Activated CD4-positive, alpha-beta T cell treated with anti-CD3 and anti-CD28 coated beads, Interleukin-2, Interleukin-4, amounts not matched to agents 100 ng/mL and 50 ng/mL, durations not matched to agents 16 hours and 8 hours (primary cell): Measurements from ENCODE around the gene ARHGEF28.

ENCODE experiments used
- DNase-seq: peaks from one replicate; pipeline ENCODE4 v3.0.0-alpha.2; 2020; ENCODE audit warnings: low spot score

The ARHGEF28 gene

DNA sequence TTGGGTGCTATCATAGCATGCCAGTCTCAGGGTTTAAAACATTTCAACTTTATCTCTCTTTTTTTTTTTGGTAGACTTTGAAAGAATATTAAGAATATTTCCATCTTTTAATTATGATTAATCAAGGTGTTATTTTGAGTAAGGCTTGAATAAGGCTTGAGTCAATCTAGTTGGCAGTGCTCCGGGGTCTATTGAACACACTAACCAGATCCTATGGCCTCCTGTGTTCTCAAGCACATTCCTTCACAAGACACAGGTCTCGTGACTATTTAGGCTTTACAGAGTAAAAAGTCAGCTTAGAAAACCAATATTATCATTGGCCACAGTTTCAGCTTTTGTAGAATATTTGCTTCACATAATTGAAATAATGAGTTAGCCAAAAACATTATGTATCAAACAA lies 151.2 kb downstream of the ARHGEF28 start:
- no peak for DNase-seq

DNA sequence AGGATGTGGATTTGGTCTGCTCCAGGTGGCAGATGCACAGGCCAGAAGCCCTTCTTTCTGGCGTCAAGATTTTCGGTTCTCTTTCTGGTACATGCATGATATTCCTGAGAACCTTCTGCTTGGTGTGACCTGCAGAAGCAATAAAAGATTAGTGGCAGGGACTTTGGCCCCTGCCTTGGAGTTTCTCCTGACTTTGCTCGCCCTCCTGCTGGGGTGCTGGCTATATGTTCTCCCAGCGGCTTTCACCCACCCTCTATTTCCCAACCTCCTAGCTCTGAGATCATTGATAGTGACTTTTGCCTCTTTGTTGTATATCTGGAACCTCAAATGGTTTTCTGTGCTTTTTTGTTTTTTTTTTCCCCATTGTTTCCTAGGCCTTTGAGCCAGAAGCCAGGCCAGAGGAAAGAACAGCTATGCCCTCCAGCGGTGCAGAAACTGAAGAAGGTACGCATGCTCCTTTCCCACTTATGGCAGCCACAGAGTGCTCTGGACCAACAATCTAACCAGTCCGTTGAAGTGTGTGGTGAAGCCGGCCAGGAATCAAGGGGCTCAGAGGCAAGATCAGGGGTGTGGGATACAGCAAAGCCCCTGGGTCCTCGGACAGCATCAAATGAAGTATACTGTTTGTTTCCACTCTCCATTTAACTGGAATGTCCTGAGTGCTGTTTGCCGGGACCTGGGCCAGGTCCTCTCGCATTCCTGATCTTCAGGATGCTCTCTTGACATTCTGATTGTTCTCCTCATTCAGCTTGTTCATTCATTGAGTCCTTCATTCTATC lies 154.5 kb downstream of the ARHGEF28 start:
- no peak for DNase-seq

DNA sequence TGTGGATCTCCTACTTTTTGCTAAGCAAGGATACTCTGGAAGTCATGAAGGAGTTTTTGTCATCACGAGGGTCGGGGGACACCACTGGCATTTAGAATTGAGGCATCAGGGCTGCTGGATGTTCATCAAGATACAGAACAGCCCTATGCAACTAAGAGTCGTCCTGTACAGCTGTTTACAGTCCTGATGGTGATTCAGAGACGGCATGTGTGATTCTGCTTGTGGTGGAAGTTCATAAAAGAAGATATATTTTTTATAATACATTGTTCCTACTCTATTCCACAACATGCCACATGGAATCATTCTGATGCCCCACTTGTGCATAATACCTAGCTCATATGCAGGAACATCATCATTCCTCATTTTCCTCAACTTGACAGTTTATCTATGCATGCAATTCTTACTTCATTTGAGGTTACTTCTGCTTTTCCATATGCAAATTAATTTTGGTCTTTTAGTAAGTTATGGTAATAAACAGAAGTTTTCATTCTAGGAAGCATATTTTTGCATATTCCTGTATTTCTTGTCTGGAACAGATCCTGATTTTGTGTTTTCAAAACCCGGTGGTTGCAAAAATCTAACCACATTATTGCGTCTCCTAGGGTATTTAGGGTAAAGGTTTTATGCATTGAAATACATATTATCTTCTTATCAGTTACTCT lies 155.2 kb downstream of the ARHGEF28 start:
- no peak for DNase-seq

DNA sequence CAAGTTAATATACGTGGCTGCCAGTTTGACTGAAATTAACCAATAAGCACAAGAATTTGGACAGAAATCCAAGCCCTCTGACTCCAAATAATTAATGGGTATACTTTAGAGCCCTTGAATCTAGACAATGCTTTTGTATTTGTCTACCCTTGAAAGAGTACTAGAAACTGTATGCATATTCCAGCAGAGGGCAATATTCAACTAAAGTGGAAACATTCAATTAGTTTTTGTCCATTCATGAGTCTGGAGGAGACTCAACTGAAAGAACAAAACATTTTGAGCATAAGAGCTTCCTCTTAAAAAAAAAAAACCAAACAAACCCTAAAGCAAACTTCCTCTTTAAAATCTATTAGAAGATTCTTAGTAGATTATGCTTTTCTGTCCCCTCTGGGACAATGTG lies 157.8 kb downstream of the ARHGEF28 start:
- DNase-seq = no peak

DNA sequence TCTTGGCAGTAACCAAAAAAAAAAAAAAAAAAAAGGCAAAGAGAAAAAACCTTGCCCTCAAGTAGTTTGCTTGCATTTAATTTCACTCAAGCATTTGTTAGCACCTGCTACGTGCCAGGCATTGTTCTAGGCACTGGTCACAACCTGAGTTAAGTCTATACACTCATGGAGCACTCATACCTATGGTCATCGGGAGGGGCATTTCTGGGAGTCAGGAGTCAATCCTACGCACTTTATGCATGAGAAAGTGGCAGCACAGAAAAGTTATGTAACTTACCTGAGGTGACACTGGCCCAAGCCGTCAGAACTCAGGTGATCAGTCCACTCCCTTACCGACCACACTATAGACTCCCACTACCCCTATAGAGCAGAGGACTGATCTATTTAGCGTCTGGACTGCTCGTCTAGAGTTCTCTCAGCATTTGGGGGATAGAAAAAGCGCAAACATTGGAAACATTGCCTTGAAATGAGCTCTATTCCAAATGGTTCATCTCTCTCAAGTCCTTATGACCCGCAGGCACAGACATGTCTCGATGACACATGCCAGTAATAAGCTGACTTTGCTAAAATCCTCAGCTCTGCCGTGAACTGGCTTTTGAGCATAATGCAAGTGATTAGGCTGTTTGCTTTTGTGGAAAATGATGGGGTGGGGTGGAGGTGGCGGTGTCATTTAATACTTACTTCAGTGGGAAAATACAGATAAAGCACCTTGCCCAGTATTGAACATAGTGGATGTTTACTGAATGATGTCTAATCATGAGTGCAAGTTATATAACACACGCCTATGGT lies 160.2 kb downstream of the ARHGEF28 start:
- DNase-seq = no peak

DNA sequence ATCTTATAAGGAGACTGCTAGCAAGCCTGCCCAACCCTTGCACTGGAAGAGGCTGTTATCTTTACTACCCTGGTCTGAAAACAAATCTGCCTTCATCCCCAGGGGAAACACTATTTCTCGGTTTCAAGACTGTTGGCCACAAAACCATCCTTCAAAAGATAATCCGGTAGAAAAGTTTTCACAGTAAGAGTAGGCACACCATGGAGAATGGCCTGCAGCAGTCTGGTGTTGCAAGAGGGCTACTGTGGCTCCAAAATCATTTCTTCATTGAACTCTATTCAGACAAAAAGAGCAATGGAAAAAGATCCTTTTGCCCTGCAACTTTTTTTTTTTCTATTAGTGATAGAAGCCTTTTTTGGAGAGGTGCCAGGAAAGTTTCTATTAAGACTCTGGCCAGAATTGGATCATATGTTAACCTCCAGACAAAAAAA lies 163.9 kb downstream of the ARHGEF28 start:
- no peak for DNase-seq

DNA sequence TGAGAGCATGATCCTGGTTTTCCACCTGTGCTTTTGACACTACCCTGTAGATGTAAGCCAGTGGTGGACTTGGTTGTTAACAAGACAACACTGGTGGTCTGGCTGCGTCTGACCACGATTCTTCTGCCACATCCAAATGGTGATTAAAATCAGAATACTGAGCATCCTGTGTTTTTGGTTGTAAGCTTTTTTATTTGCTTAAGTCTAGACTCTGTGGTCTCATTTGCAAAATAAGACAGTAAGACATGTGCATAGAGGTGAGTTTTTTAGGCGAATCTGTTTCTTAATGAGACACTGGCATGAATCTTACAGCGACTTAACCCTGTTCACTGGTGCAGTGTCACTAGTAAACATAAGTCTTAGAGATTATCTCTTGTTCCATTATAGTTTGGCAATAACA lies 165.4 kb downstream of the ARHGEF28 start:
- DNase-seq = no peak

DNA sequence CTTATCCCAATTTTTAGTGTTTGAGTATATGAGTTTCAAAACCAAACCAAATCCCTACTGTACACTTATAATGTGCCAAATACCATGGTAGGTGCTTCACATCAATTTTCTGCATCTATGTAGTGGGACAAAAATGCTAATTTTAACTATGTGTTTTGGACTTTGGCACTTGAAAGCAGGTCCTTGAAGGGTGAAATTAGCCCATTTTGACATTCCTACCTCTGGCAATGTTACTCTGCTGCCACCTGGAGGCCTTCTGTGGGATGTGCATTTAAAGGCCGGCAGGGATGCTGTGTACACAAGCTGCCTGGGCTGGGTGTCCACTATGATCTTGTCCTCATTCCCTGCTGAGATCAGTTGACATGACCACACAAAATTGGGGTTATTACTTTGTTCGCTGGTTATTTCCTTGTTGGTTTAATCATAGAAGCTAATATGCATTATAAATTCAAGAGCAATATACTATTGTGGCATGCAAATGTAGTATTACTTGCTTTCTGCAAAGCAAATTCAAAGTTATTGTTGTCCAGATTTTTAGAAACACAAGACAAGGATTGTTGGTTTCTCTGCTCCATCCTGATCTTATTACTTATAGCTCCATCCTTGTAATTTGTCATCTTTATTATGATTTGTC lies 166.8 kb downstream of the ARHGEF28 start:
- peak; percentile 73 for DNase-seq

DNA sequence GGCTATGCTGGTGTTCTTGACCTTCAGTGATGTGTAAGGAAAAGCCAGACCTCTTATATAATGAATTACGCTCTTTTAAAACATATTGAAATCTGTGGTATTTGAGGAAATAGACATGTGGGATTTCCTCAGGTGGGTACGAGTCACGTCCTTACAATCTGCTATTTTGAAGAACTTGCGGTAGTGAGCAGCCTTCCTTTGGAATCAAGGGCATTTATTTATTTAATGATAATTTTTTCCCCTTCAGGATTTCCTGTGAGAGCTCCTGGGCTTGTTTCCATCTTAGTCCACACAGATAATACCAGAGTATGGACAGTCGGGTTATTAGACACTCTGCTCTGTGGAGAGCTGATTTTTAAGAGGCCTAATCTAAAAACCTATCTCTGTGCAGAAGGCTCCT lies 167.9 kb downstream of the ARHGEF28 start:
- DNase-seq = no peak

DNA sequence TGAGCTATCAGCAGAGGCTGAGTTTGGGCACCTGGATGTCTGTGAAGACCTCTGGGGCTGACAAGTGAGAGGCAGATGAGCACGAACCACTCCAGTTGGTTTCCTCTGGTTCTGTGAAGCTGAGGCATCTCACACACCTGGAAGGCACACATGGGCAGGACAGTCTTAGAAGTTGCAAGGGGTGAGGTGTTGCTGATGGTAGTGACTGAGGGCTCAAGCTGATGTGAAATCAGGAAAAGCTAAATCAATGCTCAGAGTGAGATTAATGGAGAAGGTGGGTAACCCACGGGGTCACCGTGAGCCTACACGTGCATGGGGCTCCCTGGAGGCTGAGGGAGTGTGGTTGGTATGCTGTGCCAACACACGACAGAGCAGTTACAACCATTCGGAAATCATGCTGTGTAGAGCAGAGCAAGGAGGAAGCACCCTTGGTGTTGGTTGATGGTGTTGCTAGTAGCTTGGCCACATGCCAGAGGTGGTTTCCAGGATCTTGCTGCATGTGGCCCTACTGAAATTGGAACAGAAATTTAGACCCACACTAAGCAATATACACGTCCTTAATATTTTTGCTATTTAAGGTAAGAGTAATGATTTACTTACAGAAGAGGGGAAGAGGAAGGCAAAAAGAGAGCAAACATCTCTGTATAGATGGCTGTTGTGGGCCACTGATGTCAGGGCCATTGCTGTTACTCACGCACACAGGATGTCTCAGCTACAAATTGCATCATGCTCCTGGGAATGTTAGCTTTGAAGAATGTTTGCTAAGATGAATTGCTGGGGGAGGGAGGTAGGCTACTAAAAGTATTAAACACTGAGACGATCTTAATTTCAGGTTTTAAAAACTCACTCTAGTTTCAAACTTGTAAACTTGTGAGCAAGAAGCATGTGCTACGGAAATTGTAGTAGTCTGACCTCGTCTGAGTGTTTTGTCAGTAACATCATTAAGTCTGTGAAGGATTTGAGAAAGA lies 170.5 kb downstream of the ARHGEF28 start:
- DNase-seq = no peak

DNA sequence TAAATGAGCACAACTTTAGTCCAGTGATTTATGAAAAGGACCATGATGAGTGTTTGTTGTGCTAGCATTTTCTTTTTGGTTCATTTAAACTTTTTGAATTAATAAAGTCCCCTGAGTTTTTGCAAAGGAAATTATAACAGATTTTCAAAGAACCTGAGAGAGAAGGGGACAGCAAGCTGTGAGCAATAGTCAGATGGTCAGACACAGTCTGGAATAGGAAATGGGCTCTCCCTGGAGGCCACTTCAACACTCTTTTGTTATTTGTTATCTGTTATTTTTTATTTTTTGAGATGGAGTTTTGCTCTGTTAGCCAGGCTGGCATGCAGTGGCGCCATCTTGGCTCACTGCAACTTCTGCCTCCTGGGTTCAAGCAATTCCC lies 171.1 kb downstream of the ARHGEF28 start:
- no peak for DNase-seq

DNA sequence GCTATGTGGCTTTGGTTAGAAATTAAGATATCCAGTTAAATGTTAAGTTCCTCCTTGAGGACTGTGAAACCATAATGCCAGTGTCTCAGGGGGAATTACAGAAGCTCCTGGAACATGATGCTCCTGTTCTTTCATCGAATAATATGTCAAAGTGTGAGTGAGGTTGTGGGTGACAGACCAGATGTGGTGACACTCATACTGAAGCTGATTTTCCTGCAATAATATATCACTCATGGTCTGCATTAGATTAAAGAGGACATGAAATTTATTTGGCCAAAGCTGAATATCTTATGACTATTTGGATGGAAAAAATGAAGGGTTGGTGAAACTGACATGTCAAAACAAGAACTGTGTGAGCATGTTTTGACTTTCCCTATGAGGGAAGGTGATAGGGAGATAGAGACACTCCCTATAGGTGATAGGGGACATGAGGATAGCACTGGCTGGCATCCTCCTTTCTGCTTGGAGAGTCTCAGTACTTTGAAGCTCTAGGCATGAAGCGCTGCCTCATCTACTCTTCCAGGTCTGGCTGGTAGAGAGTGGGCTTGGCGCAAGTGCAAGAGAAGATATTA lies 173.5 kb downstream of the ARHGEF28 start:
- DNase-seq = no peak

DNA sequence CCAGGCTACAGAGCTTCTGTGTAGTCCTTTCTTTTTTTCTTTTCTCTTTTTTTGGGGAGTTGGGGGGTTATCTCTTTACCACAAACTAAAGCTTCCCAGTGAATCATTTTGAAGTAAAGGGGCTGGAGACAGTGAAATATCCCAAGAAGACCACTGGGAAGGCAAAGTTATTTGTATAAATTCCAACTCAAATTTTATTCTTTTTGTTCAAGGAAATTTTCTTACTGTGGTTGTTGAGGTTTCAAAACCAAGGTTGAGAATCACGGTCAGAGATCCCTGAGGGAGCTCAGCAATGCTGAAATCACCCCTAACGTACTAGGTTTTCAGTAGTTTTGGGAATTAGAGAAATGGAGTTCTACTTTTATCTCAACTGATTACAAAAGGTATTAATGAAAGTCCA lies 175.7 kb downstream of the ARHGEF28 start:
- DNase-seq = no peak

DNA sequence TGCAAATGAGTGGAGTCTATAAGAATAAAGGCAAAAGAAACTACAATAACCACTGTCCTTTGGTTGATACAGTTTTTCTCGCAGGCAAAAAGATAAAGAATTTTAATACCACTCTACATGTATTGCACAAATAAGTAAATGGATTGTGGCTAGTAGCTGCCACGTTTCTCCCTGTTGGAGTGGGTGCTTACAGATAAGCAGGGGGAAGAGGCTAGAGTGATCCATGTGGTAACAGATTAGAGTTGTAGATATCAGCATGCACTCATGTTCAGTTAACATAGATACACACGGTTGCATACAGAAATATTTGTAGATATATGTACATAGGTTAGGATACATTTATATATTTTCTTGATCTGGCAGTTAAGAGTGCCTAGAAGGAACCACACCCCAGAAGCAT lies 179.5 kb downstream of the ARHGEF28 start:
- DNase-seq = no peak

DNA sequence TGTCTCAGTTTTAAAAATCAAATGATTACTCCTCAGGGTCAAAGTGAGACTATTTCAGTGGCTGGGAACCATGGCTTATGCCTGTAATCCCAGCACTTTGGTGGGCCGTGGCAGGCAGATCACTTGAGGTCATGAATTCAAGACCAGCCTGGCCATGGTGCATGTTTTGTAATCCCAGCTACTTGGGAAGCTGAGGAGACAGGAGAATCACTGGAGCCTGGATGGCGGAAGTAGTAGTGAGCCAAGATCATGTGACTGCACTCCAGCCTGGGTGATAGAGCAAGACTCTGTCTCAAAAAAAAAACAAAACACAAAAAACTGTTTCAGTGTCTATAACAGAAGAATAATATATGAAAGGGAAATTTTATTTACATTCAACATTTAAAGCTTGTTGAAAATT lies 182.9 kb downstream of the ARHGEF28 start:
- DNase-seq = no peak

DNA sequence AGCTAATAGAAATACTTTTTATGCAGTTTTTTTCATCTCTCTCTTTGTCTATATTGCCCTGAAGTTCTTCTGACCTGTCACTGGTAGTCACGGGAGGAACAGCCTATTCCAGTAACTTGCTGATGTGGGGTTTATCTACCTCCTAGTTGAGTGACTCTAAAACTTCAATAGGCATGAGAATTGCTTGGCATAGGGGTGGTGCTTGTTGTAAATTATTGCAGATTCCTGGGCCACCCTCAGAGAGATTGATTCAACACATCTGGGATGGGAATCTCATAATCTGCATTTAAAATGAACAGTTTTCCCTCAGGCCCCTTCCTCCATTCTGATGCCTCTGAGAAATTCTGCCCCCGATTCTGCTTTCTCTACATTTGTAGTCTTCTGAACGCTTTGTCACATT lies 184.4 kb downstream of the ARHGEF28 start:
- no peak for DNase-seq

DNA sequence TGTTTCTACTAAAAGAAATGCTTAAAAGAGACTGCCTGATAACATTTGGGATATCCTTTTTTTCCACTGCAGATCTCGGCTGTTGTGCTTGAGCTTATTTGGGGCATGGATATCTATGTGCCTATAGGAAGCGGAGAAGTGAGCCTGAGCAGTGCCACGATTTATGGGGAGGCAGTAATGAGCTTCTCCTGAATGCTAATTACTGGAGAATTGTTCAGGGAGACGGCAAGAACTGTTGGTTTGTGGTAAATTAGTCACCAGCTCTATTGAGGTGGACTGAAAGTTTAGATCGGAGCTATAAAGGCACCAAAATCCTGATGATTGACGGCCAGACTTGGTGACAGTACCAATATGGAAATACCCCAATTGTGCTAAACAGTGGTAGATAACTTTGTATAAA lies 186.5 kb downstream of the ARHGEF28 start:
- no peak for DNase-seq

DNA sequence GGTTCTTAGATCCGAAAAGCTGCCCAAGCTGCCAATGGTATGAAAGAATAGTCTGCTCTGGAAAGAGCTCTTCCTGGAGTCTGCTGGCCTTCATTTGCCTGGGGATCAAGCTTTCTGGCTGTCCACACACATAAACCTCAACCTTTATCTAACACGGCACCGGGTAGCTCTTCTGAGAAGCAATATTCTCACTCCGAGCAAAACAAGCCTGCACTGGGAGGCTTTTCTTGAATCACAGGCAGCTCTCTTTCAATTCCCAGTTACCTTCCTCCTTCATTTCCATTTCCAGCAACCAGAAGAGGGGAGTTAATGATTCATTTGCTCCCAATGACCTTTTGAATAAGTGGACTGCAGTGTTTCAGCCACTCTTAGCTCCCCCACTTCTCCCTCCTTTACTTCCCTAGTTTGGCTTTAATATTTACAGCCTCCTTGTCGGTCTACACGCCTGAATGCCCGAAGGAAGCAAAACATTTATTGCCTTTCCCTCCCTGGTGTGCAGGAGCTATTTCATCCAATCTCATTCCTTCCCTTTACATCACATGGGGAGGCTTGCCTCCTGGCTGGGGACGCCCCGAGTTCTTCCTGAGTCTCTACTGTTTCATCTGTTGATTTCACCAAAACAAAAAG lies 187.1 kb downstream of the ARHGEF28 start:
- DNase-seq = no peak

DNA sequence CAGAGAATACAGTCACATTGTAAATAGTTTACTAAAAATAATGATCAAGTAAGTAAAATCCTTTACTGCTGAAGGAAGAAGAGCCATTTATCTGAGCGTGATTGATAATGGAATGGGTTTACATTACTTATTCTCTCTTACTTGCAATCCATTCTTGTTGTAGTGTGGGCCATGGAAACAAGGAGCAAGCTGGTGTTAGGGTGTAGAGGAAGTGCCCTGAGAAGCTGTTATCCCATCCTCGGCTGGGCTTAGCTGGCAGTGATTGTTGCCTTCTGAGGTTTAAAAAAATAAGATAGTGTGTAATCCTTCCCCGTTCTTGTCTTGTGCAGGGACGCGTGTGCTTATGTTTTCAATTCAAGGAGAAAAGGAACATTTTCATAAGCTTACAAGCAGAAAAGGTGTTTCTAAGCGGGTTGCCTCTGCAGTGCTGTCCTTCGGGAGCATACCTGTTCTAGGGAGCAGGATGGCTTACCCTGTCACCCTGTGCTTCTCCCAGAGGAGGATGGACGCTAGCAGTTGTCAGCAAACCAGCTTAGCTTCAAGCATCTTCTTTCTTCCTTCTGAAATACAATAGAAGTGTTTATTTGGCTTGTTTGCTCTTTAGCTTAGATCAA lies 188.3 kb downstream of the ARHGEF28 start:
- DNase-seq = no peak

DNA sequence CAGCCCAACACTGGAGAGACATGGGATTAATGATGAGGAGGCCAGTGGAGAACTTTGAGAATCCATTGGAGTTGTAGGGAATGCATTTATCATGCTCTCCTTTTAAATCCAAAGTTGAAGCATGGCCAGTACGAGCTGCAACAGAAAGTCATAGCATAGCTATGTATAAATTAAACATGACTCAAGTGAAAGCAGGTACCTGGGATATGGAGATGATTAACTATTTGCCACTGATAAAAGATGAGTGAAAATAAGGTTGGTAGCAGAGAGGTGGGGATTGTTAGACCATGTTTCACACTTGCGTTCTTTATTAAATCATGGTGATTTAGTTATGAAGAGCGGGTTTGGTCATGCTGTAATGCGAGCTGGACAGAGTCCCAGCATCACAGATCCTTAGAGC lies 189.6 kb downstream of the ARHGEF28 start:
- no peak for DNase-seq
